MCF 10A (cell line): Measurements from ENCODE around the gene MSI2. TPM values are rescaled to one million over a fixed set of nuclear protein-coding genes. Genes with fewer than 3 reads are reported as not detected.

Source experiments
- BruUV-seq: library from RNA; stranded (reverse); fragments of 400-500 nt; replicated peaks from 2 replicates; lab custom pipeline; 2021; lab: Mats Ljungman, UMichigan
- CTCF ChIA-PET: fragments of 300-600 bp; sonication (Branson Sonifier 250); formaldehyde crosslinking; extraction: SDS; loops from one replicate; lab custom pipeline; 2021; ENCODE audit warnings: antibody characterized with exemption, inconsistent platforms; lab: Yijun Ruan, JAX
- POLR2A ChIA-PET: fragments of 300-600, 350-650 bp; sonication (Branson Sonifier 250); formaldehyde crosslinking; extraction: SDS; loops from one replicate; lab custom pipeline; 2020; ENCODE audit warnings: antibody characterized with exemption, inconsistent platforms; lab: Yijun Ruan, JAX
- DNase-seq: peaks from one replicate; pipeline ENCODE4 v3.0.0-alpha.2; 2018; ENCODE audit not compliant: unreplicated experiment
- H3K27ac Mint-ChIP-seq: one replicate; pipeline ENCODE4 v1.8.0; 2022; ENCODE audit warnings: mild to moderate bottlenecking, low read depth, mixed read lengths; ENCODE audit not compliant: unreplicated experiment
- H3K27me3 Mint-ChIP-seq: one replicate; pipeline ENCODE4 v1.8.0; 2022; ENCODE audit warnings: mixed read lengths; ENCODE audit not compliant: insufficient read depth, unreplicated experiment
- H3K36me3 Mint-ChIP-seq: one replicate; pipeline ENCODE4 v1.8.0; 2022; ENCODE audit warnings: mild to moderate bottlenecking, moderate library complexity, mixed read lengths; ENCODE audit not compliant: insufficient read depth, unreplicated experiment
- H3K4me1 Mint-ChIP-seq: one replicate; pipeline ENCODE4 v1.8.0; 2022; ENCODE audit warnings: mixed read lengths; ENCODE audit not compliant: insufficient read depth, unreplicated experiment
- H3K4me3 Mint-ChIP-seq: one replicate; pipeline ENCODE4 v1.8.0; 2022; ENCODE audit warnings: mild to moderate bottlenecking, moderate library complexity, mixed read lengths; ENCODE audit not compliant: unreplicated experiment
- H3K9me3 Mint-ChIP-seq: one replicate; pipeline ENCODE4 v1.8.0; 2022; ENCODE audit warnings: mixed read lengths; ENCODE audit not compliant: unreplicated experiment
- CTCF ChIP-seq: fragments of 200-600 bp; IDR thresholded peaks from one replicate; pipeline ENCODE4 v1.8.0; 2022; ENCODE audit warnings: antibody characterized with exemption, mild to moderate bottlenecking; ENCODE audit not compliant: unreplicated experiment
- intact Hi-C: fragments of 100-400 bp; cut with micrococcal nuclease; formaldehyde crosslinking; loops from 2 replicates; pipeline ENCODE4 v1.14.1; 2022
- total RNA-seq: library from RNA; stranded (reverse); gene quantifications from 2 replicates; pipeline ENCODE4 v1.2.3, GENCODE V29; 2022

MSI2 gene
- total RNA-seq, 1 experiment from 2014 or later, result 60.6 TPM

- POLR2A ChIA-PET, result no interaction called here
- Mint-ChIP-seq H3K9me3 (no peaks in the 10 kb centered on the region), H3K27ac (no peak overlapping the region)
These were observed 191.9 kb downstream of the MSI2 start for GRCh38 chr17:57447990-57448758.

GRCh38 chr17:57448759-57449283 lies 192.5 kb downstream of the MSI2 start:
- DNase-seq, result no peak
- Mint-ChIP-seq H3K9me3 (no peaks in the 10 kb centered on the region), H3K27me3 (no peaks in the 10 kb centered on the region), H3K36me3 (peaks cover 7% of the 10 kb centered on the region), H3K4me1 (no peaks in the 10 kb centered on the region), H3K27ac (no peak overlapping the region), H3K4me3 (no peak overlapping the region)
- ChIA-PET POLR2A (no interaction called here), CTCF (interaction anchor here (1.0 to 1.2 kb wide), 2 partner anchors 9 to 223 kb away, joined by 3 to 4 read pairs; no protein-coding TSS in a partner anchor)
- no TSS peak for BruUV-seq
- no peak for TF ChIP-seq CTCF
- intact Hi-C loops, result no loop called here

More at GRCh38 chr17:57447990-57448758, 191.9 kb downstream of the MSI2 start:
- CTCF ChIA-PET, result interaction anchor here (1.0 kb wide), 1 partner anchor 224 kb away, joined by 3 read pairs; no protein-coding TSS in a partner anchor
- intact Hi-C loops, result no loop called here
- Mint-ChIP-seq H3K4me3 (no peak overlapping the region), H3K36me3 (peaks cover 11% of the 10 kb centered on the region), H3K27me3 (no peaks in the 10 kb centered on the region), H3K4me1 (peaks cover 6% of the 10 kb centered on the region)
- TF ChIP-seq CTCF, result no peak
- no TSS peak for BruUV-seq
- DNase-seq, result no peak

- CTCF ChIA-PET, result interaction anchor here (0.7 to 1.3 kb wide), 2 partner anchors 10 to 954 kb away, joined by 3 to 5 read pairs; no protein-coding TSS in a partner anchor
- DNase-seq, result no peak
- H3K27ac Mint-ChIP-seq, result peak overlapping the region; percentile 49
- no peaks in the 10 kb centered on the region for H3K4me1 Mint-ChIP-seq
- TF ChIP-seq CTCF, result no peak
- POLR2A ChIA-PET, result no interaction called here
- H3K4me3 Mint-ChIP-seq, result no peak overlapping the region
- BruUV-seq, result no TSS peak
- H3K36me3 Mint-ChIP-seq, result peaks cover under 1% of the 10 kb centered on the region
- no peaks in the 10 kb centered on the region for H3K9me3 Mint-ChIP-seq
- intact Hi-C loops, result no loop called here
- no peaks in the 10 kb centered on the region for H3K27me3 Mint-ChIP-seq
These were observed 194.9 kb downstream of the MSI2 start for GRCh38 chr17:57451191-57451590.

GRCh38 chr17:57451643-57452042 lies 195.3 kb downstream of the MSI2 start:
- ChIA-PET CTCF (interaction anchor here (0.7 to 1.3 kb wide), 2 partner anchors 11 to 953 kb away, joined by 3 to 5 read pairs; no protein-coding TSS in a partner anchor), POLR2A (no interaction called here)
- Mint-ChIP-seq H3K36me3 (no peaks in the 10 kb centered on the region), H3K4me3 (no peak overlapping the region), H3K27me3 (no peaks in the 10 kb centered on the region), H3K9me3 (no peaks in the 10 kb centered on the region), H3K4me1 (no peaks in the 10 kb centered on the region), H3K27ac (peak overlapping the region; percentile 49)
- no TSS peak for BruUV-seq
- DNase-seq, result no peak
- intact Hi-C loops, result no loop called here
- no peak for TF ChIP-seq CTCF
